GM19463 (cell line): Measurements from ENCODE around the gene EYA3.

ENCODE experiments used
- ATAC-seq: cut with Tn5 transposase; IDR thresholded peaks from one replicate; pipeline ENCODE4 v1.9.1; 2021; ENCODE audit warnings: mild to moderate bottlenecking, moderate library complexity; ENCODE audit not compliant: unreplicated experiment

Gene EYA3, protein sequence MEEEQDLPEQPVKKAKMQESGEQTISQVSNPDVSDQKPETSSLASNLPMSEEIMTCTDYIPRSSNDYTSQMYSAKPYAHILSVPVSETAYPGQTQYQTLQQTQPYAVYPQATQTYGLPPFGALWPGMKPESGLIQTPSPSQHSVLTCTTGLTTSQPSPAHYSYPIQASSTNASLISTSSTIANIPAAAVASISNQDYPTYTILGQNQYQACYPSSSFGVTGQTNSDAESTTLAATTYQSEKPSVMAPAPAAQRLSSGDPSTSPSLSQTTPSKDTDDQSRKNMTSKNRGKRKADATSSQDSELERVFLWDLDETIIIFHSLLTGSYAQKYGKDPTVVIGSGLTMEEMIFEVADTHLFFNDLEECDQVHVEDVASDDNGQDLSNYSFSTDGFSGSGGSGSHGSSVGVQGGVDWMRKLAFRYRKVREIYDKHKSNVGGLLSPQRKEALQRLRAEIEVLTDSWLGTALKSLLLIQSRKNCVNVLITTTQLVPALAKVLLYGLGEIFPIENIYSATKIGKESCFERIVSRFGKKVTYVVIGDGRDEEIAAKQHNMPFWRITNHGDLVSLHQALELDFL

DNA sequence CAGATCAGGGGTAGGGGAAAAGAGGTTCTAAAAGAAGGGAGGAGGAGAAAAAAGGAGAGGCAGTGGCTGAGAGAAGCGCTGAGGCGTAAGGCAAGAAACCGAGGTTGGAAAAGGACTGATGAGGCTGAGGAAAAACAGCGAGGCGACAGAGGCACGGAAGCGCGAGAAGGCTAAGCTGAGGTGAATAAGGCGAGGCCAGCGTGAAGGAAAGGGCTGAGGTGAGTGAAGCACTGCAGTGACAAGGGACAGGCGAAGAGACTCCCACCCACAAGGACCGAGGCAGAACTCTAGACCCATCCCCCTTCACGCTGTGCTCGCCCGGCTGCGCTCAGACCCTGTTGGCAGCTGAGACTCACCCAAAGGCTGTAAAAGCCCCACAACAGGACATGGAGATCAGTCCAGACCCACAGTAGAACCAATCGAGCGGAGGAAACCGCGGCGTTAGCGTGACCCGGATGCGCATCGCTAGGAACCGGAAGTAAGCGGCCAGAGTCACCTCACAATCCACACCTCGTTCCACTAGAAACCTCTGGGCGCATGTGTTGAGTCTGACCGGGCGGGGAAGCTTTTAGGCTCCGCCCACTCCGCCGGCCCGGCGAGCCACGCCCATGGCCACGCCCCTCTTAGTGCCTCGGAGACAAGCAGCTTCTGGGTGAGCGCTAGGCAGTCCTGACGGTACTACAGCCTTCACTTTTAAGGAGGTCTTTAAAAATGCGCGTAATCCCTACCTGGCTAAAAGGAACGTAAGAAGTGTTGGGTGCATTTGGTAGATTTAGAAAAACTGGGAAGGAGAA lies at the start of gene EYA3:
TSS of gene EYA3 (minus strand) at position 443 of the 794 bp plus-strand sequence. CDS start 30,584 bp downstream, outside the sequence.
- ATAC-seq: peak; percentile 88

DNA sequence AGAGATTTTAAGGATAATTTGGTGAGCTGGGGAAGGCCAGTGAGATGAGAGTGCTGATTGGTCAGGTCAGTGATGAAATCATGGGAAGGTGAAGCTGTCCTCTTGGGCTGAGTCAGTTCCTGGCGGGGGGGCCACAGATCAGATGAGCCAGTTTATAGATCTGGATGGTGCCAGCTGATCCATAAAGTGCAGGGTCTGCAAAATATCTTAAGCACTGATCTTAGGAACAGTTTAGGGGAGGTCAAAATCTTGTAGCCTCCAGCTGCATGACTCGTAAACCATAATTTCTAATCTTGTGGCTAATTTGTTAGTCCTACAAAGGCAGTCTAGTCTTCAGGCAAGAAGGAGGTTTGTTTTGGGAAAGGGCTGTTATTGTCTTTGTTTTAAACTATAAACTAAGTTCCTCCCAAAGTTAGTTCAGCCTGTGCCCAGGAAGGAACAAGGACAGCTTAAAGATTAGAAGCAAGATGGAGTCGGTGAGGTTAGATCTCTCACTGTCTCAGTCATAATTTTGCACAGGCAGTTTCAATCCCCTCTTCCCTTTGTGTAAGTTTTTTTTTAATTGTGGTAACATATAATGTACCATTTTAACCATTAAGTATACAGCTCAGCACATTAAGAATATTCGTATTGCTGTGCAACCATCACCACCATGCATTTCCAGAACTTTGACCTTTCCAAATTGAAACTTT lies 48.7 kb upstream of the EYA3 start:
- no peak for ATAC-seq

DNA sequence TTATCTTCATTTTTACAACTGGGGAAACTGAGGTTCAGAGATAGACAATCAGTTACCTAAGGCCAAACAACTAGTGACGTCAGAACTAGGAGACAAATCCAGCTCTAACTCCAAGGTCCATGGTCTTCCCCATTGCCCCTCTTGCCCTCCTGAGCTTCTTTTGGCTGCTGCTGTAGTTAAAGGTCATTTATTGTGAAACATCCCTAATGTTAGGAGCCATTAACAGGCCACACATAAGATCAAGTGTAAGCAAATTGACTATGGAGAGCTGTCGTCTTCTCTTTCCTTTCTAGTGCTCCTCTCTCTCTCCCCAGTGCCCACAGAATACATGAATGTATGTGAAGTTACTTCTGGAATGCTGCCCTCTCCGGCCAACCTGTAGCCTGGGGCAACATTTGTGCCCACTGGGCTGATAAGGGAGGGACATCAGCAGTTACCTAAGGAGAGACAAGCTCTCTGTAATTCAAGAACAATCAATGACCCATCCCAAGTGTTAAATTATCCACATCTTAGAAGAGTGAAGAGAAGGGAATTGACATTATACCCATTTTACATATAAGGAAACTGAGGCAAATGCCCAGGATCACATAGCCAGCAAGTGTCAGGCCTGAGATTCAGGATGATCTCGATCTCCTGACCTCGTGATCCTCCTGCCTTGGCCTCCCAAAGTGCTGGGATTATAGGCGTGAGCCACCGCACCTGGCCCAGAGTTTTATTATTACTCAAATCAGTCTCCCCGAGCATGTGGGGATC lies 47.9 kb upstream of the EYA3 start:
- no peak for ATAC-seq

DNA sequence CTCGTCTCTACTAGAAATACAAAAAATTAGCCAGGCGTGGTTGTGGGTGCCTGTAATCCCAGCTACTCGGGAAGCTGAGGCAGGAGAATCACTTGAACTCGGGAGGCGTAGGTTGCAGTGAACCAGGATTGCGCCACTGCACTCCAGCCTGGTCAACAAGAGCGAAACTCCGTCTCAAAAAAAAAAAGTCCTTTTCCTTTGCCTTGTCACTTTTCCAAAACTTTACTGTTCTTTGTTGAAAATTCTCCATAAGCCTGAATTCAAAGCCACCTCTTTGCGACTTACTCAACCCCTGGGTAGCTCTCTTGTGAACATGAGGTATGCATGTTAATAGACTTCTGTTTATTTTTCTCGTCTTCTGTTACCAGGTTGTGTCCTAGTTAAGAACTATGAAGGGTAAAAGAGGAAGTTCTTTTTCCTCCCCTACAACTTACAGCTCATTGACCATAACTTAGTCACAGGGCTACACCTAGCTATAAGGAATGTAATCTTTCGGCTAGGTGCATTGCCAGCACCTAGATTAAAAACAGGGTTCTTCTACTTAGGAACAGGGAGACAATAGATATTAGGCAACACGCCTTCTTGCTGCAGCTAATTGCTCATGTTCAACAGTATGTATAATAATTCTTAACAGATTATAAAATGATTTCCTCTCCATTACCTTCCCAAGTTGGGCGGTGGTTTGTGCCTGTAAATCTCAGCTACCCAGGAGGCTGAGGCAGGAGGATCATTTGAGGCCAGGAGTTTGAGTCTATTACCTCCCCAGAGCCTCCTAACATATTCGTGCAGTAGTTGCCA lies 47.2 kb upstream of the EYA3 start:
- no peak for ATAC-seq

DNA sequence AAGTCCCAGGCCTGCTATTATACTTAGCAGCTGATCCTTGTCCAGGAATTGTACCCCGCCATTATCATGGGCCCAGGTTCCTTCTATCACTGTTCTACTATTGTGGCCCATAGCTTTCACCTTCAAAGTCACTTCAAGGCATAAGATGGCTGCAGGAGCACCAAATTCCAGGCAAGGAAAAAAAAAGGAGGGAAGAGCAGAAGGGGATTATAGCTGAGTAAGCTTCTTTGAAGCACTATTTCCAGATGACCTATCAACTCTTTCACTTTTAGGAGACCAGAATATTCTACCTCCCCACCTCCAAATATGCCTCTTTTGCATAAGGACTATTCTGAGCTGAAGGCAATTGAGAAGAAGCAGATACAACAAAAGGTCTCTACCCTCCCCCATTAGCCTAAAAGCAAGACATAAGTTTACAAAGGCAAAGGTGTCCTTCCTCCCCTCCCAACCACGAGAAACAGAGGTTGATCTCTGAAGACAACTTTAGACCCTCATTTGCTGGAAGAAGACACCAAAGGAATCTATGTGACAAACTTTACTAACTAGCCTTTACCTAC lies 46.3 kb upstream of the EYA3 start:
- no peak for ATAC-seq

DNA sequence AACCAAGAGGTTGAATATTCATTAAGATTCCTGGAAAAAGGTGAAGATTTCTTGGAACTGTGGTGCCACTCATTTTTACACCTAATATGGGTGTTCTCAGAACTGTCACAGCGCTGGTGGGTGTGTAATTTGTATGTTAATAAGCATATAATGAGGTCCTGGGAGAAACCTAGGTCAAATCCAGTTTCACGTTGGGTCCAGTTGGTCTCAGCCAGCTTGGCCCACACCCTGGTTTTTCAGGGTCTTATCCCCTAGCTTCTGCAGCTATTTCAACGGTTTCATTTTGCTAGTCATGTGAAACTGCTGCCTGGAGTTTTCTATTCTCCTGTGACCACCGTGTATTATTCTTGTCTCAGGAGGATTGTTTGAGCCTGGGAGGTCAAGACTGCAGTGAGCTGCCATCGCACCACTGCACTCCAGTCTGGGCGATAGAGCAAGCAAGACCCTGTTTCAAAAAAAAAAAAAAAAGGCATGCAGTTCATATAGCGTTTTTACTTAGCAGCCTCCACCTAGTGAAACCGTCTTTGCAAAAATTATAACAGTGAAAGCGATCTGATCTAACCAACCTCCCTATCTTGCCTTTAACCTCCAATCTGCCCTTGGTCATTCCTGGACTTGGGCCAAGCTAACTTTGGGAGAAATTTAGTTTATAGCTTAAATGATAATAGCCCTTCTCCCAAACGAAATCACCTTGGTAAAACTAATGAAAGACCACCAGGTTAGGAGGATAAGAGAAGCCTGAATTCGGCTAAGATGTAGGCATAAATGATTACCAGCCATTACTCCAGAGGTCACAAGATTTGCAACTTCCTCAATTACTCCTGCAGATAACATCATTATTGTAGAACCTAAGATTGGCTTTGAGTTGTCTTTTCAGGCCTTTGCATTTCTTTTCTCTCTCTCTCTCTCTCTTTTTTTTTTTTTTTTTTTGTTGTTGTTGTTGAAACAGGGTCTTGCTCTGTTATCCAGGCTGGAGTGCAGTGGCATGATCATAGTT lies 44.1 kb upstream of the EYA3 start:
- ATAC-seq: no peak

DNA sequence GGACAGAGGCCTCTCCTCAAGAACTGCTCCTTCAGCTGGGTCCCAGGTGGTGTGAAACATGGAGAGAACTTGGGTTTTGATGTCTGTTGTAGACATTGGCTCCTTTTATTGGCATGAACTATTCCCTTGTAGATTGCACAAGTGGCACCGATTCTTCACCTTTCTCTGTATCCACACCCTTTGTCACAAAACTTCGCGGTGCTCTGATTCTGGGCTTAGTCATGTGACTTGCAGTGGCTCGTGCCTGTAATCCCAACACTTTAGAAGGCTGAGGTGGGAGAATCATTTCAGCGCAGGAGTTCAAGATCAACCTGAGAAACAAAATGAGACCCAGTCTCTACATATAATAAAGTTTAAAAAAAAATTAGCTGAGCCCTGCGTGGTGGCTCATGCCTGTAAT lies 42.5 kb upstream of the EYA3 start:
- ATAC-seq: no peak

DNA sequence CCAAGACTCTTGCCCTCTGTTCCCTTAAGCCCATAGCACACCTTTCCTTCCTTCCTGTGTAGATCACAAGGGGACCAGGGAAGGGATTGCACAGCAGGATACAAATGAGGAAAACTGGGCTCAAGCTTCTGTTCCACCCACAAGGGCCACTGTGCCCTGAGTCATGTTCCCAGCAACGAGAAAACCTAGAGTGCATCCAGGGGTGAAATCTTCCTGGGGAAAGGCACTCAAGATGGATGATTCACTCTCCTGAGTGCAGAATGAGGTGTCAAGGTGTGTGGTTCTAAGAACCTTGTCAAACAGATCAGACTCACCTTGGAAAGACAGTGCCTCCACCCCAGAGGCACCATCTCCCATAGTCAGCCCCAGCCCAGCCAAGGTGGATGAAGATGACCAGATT lies 40.7 kb upstream of the EYA3 start:
- ATAC-seq: no peak

DNA sequence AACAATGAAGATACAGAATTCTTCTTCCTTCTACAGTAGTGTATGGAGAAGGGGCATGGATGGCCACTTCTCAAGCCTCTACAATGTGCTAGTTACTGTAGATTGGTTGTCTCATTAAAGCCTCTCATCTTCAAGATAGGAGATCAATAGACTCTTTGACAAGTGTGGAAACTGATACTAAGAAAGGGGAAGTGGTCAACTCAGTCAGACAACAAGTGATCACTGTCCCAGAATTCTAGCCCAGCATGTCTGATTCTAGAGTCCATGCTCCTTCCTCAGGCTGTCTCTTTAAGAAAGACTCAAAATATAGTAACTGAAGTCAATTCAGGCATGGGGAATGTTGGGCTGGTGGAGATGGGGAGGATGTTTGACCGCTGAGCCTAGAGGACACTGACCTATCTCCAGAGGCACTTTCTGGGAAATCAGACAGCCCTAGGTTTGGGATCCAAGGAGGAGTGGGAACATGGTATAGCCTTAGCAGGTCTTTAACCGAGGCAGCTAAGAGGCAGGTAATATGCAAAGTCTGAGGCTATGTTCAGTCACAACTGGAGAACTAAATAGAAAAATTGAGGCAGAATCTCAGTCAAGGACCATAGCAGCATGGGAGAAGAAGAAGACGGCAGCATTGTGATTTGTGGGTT lies 39.3 kb upstream of the EYA3 start:
- ATAC-seq: peak; percentile 76

DNA sequence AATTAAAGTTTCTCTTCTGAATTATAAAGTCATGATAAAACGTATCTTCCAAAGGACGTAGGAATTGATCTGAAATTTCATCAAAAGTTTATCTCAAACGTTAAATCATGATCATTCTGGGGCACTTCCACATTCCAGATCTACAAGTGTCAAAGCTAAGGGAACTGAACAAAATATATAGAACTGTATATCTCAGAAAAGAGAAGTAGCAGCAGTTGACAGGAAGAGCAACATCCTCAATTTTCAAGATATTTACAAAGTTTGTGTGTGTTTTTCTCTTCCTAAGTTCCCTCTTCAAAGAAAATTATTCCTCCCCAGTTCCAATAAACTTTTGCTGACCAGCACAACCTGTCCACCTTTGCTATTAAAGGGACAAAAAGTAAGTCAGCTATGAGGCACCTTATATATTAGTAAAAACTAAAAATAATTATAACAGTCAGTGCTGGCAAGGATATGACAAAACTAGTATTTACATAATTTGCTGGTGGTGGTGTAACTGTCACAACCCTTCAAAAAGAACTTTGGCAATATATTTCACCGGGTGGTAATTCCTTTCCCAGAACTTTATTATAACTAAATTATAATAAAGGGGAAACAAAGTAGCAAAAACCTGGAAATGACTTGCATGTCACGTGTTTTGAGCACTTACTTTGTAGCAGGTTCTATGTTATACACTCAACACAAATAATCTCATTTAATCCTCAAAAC lies 38.5 kb upstream of the EYA3 start:
- no peak for ATAC-seq

DNA sequence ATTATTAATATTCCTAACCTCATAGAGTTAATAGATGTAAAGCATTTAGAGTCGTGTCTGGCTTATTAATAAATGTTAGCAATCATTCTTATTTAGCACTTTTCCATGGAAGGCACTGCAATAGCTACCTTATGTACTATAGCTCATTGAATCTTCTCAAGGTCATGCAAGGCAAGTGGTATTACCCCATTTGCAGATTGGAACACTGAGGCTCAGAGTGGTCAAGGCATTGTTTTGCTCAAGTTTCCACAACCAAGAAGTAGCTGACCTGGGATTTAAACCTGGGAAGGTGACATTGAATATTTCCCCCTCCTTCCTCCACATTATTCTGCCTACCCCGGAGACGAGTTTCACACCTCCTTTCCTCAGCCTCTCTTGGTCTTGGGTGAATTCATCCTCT lies 37.8 kb upstream of the EYA3 start:
- ATAC-seq: no peak

DNA sequence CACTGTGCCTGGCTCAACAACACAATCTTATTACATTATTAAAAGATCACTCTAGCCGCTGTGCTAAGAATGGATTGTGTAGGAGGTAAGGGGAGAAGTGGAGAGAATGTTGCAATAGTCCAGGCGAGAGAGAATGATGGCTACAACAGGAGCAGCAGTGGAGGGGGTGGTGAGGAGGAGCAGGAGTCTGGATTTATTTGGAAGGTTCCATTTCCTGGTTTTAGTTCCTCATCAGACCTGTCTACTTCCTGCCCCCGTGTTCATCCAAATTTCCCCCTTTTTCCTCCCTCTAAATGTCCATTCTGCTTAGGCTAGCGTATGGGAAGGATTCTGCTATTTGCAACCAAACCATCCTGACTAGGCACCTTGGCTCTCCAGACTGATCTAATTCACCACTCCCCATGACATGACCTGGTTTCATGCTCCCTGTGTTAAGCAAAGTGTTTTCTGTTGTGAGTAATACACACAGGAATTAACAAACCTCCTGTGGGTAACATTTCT lies 35.1 kb upstream of the EYA3 start:
- no peak for ATAC-seq

DNA sequence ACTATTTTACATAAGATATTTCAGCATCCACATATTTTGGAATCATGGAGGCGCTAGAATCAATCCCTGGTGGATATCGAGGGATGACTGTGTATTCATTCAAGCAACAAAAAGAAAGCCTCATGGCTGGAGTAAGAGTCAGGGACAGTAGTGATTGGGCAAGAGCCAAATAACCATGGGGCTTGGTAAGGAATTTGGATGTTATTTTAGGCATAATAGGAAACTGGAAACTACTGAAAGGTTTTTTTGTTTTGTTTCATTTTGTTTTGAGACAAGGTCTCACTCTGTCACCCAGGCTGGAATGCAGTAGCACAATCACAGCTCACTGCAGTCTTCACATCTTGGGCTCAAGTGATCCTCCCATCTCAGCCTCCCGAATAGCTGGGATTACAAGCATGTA lies 33.8 kb upstream of the EYA3 start:
- no peak for ATAC-seq

DNA sequence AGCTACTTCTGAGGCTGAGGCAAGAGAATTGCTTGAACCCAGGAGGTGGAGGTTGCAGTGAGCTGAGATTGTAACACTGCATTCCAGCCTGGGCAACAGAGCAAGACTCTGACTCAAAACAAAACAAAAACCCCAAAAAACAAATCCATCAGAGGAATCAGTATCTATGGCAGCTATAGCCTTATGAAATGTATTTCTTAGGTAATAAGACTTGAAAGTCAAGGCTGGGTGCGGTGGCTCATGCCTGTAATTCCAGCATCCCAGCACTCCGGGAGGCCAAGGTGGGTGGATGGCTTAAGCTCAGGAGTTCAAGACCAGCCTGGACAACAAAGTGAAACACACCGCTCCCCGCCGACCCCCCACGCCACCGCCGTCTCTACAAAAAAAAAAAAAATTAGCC lies 31.1 kb upstream of the EYA3 start:
- no peak for ATAC-seq

DNA sequence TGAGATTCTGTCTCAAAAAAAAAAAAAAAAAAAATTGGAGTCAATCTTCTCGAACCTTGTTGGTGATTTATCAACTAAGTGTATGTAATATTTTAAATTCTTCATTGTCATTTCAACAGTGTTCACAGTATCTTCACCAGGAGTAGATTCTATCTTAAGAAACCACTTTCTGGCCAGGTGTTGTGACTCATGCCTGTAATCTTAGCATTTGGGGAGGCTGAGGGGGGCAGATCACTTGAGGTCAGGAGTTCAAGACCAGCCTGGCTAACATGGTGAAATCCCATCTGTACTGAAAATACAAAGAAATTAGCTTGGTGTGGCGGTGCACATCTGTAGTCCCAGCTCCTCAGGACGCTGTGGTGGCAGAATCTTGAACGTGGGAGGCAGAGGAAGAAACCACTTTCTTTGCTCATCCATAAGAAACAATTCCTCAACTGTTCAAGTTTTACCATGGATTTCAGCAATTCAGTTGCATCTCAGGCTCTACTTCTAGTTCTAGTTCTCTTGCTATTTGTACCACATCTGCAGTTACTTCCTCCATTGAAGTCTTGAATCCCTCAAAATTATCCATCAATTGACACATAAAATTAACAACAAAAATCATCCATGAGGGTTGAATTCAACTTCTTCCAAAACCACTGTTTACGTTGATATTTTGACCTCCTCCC lies 30.4 kb upstream of the EYA3 start:
- ATAC-seq: no peak

DNA sequence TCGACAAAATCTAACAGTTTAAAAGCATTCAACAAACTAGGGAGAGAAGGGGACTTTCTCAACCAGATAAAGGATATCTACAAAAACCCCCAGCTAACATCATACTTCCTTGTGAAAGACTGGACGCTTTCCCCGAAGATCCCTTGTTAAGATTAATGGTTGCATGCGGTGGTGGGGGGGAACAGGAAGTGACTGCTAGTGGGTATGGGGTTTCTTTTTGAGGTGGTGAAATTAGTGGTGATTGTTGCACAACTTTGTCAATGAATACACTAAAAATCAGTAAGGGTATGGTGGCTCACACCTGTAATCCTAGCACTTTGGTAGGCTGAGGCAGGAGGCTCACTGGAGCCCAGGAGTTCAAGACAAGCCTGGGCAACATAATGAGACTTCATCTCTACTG lies 26.9 kb upstream of the EYA3 start:
- ATAC-seq: no peak
